Choroid plexus epithelial cell (primary cell): ENCODE measurements around the gene IL6ST.

Experiments used
- DNase-seq: peaks from one replicate; pipeline ENCODE4 v3.0.0-alpha.2; 2010; ENCODE audit warnings: low read depth
- H3K4me3 ChIP-seq: 2 replicates; pipeline ENCODE4 v1.5.1; 2011; ENCODE audit warnings: low read depth, mild to moderate bottlenecking, control low read depth, low read length, moderate library complexity
- TF ChIP-seq, protein P1 (sequence below): conservative IDR thresholded peaks from 2 replicates; pipeline ENCODE4 v1.5.1; 2011; ENCODE audit warnings: low read depth, mild to moderate bottlenecking, control low read depth, inconsistent platforms, low read length, moderate library complexity

Gene IL6ST

DNA sequence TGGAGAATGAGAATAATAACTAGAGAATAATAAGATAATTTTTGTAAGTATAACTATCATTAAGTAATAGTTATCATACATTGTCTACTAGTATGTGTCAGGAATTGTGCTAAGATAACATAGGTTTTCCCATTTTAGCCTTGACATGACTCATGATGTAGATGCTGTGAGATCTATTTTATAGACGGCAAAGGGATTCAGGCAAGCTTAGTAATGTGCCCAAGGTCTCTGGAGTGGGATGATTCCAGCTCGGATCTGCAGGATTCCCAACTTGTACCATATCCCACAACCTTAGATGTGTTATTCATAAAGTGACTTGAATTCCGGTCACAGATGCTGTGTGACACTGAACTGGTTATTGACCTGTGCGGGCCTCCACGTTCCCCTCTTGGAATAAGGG, 92.1 kb downstream of the IL6ST start:
- TF ChIP-seq, protein P1, sequence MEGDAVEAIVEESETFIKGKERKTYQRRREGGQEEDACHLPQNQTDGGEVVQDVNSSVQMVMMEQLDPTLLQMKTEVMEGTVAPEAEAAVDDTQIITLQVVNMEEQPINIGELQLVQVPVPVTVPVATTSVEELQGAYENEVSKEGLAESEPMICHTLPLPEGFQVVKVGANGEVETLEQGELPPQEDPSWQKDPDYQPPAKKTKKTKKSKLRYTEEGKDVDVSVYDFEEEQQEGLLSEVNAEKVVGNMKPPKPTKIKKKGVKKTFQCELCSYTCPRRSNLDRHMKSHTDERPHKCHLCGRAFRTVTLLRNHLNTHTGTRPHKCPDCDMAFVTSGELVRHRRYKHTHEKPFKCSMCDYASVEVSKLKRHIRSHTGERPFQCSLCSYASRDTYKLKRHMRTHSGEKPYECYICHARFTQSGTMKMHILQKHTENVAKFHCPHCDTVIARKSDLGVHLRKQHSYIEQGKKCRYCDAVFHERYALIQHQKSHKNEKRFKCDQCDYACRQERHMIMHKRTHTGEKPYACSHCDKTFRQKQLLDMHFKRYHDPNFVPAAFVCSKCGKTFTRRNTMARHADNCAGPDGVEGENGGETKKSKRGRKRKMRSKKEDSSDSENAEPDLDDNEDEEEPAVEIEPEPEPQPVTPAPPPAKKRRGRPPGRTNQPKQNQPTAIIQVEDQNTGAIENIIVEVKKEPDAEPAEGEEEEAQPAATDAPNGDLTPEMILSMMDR, result no peak
- DNase-seq, result no peak
- H3K4me3 ChIP-seq, result no peak overlapping the region

DNA sequence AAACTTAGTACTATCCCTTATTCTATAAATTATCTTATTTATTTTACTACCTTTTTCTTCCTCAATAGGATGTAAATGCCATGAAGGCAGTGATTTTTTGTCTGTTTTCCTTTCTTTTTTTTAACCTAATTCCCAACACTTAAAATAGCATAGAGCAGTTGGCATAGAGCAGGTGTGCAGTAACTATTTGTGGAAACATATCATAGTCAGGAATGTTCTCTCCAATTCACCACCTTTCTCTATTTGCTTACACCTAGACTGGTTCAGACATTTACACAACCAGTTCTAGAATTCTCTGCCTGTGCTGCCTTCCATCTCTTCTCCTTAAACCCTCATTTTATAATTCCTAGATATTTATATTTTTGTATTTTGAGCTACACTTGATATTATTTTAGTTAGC, 94.0 kb downstream of the IL6ST start:
- no peak for DNase-seq
- no peak overlapping the region for H3K4me3 ChIP-seq
- TF ChIP-seq, protein P1, result no peak

DNA sequence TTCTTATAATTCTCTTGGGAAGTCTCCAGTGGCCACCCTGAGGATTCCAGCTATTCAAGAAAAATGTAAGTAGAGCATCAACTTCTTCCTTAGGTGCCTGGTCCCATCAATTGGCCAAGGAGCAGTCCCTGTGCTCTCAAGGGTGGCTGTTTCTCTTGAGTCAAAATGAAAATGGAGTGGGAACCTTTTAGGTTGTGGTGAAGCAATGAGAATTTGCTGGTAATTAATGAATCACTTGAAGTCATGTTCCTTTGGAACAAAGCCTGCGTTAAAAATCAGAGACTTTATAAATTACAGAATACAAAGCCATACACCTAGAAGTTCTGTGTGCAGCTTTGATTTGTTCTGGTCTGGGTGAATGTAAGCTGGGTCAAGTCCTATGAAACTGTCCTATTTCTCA, 94.7 kb downstream of the IL6ST start:
- DNase-seq, result no peak
- TF ChIP-seq, protein P1, result no peak

DNA sequence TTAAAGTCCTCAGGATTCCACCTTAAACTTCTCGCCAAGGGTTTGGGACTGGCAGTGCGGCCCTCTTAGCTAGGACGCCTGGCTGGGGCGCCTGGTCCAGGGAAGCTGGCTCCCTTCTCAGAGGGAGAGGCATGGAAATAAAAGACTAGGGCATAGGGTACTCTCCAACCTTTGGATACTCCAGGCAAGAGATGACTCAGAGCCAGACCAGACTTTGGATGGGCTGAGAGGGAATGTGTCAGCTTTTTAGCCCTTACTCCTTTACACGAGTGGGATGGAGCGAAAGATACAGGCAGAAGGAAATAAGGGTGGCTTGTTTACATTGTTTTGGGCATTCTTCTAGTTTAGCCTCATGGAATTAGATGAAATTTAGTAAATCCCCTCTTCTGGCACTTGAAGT, 95.4 kb downstream of the IL6ST start:
- no peak overlapping the region for H3K4me3 ChIP-seq
- peak; percentile 35 for DNase-seq
- TF ChIP-seq, protein P1, result no peak

More for the DNA sequence above, 94.7 kb downstream of the IL6ST start:
- H3K4me3 ChIP-seq, result no peak overlapping the region

DNA sequence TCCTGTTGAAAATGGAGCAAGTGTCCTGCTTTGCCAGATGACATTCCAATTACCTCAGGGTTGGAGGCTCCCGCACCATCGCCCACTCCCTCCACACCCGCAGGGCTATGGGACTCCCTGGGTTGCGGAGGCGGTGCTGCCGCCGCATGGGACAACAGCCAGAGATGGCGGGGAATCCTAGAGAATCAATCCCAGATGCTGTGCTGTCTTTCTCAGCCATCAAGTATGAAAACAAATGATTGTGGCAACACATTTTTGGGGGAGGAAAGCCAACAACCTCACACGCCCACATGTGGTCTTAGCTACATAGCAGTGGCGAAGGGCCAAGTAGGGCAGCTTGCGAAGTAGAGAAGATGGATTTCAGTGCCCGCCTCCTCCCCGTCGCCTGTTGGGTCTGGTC, 96.9 kb downstream of the IL6ST start:
- peak overlapping the region; percentile 28 for H3K4me3 ChIP-seq
- TF ChIP-seq, protein P1, result no peak
- peak; percentile 96 for DNase-seq

DNA sequence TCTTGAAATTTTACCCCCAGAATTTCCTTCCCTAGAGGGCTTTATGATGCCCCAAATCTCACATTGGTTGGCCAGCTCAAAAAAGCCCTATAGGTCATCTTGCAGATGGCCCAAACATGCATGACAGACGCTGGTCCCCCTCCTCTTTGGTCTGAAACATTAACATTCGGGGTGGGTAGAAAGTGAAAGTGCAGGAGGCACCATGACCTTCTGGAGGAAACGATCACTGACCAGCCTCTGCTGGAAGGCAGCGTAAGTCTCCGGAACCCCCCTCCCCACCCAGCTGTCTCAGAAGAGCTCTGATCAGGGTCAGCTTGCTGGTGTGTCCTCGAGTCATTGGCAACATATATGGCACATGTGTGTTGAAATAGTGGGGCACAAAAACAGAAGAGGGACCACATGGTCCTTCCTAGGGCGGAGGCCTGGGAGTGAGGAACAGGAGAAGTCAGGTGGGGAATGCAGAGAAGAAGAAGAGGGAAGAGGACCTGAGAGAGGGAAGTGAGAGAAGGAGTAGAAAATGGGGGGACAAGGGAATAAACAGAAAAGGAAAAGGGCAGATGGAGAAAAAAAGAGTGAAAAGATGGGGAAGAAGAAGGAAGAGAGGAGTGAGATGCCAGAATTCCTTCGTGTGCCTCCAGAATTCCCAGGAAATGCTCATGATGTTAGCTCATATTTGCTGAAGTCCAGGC, 97.4 kb downstream of the IL6ST start:
- TF ChIP-seq, protein P1, result no peak
- peak overlapping the region; percentile 28 for H3K4me3 ChIP-seq
- DNase-seq, result peak; percentile 15

DNA sequence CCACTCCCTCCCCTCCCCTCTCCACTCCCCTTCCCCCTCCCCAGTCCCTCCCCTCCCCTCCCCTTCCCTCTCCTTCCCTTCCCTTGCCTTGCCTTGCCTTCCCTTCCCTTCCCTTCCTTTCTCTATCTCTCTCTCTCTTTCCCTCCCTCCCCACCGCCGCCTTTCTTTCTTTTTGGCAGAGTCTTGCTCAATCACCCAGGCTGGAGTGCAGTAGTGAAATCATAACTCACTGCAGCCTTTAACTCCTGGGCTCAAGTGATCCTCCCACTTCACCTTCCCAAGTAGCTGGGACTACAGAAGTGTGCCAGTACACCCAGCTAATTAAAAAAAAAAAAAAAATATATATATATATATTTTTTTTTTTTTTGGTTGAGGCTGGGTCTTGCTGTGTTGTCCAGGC, 98.1 kb downstream of the IL6ST start:
- H3K4me3 ChIP-seq, result no peak overlapping the region
- TF ChIP-seq, protein P1, result no peak
- peak; percentile 31 for DNase-seq
